ENCODE data around the gene URI1. TPM values are rescaled to one million over a fixed set of nuclear protein-coding genes. Genes with fewer than 3 reads are reported as not detected.

The URI1 gene
- total RNA-seq, 4 donors from 2014 or later = 28.1 to 146 (median 48.0) TPM

DNA sequence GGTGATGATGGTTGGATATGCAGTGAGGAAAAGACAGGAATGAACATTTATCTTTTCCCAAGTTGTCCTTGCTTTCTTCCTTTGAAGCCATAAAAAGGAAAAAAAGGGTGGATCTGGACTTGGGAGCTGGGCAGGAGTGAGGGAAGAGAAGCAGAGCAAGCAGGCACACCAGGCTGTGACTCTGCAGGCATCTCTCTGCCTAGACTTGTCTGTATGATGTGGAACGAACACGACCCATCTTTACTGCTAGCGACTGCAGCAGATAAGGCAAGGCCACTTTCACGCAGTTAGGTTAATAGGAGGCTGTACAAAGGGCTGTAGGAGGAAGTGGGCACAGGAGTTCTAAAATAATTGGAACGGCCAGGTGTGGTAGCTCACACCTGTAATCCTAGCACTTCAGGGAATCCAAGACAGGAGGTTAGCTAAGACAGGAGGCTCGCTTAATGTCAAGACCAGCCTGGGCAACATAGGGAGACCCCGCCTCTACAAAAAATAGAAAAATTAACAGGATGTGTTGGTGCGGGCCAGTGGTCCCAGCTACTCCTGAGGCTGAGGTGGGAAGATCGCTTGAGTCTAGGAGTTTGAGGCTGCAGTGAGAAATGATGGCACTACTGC lies 961 bp upstream of the URI1 start:
- in situ Hi-C loops (cut with MboI; ENCODE audit: low pct_ligation_motif_present in 1 of 4, low pct_unique_long_range_greater_than_20kb in 1 of 4, low sequenced_read_pairs in 3 of 4) (no loop called here), intact Hi-C loops (cut with DNase I; ENCODE audit: low total_unique reads) (no loop called here)
- peak overlapping the region in 1 of 4 donors; percentile 74 for H3K4me3 ChIP-seq

GRCh38 chr19:29942404-29943261 lies 594 bp downstream of the URI1 start:
- Histone ChIP-seq H3K4me1 (peaks cover 0 to 51% (median 24%) of the 10 kb centered on the region in 4 donors), H3K36me3 (no peaks in the 10 kb centered on the region), H3K9me3 (no peaks in the 10 kb centered on the region), H3K27ac (peak overlapping the region; percentile 61 to 90 (median 85)), H3K27me3 (no peaks in the 10 kb centered on the region), H3K4me3 (peak overlapping the region; percentile 59 to 93 (median 76))
- intact Hi-C loops (cut with DNase I; ENCODE audit: low total_unique reads) = no loop called here
- TF ChIP-seq, protein P1, sequence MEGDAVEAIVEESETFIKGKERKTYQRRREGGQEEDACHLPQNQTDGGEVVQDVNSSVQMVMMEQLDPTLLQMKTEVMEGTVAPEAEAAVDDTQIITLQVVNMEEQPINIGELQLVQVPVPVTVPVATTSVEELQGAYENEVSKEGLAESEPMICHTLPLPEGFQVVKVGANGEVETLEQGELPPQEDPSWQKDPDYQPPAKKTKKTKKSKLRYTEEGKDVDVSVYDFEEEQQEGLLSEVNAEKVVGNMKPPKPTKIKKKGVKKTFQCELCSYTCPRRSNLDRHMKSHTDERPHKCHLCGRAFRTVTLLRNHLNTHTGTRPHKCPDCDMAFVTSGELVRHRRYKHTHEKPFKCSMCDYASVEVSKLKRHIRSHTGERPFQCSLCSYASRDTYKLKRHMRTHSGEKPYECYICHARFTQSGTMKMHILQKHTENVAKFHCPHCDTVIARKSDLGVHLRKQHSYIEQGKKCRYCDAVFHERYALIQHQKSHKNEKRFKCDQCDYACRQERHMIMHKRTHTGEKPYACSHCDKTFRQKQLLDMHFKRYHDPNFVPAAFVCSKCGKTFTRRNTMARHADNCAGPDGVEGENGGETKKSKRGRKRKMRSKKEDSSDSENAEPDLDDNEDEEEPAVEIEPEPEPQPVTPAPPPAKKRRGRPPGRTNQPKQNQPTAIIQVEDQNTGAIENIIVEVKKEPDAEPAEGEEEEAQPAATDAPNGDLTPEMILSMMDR (IDR thresholded peaks at IDR 0.05) = peak; percentile 7 to 39 (median 15)
- no peak for TF ChIP-seq EP300 (IDR thresholded peaks at IDR 0.05; ENCODE audit: low read depth)
- 2 to 8% methylated on average over 14 to 43 of the region's 79 CpGs for WGBS, 2 donors (ENCODE audit: low coverage in 1 of 2)
- peak; percentile 77 for DNase-seq
- in situ Hi-C loops (cut with MboI; ENCODE audit: low pct_ligation_motif_present in 1 of 4, low pct_unique_long_range_greater_than_20kb in 1 of 4, low sequenced_read_pairs in 3 of 4) = no loop called here

More for the DNA sequence above, 961 bp upstream of the URI1 start:
- peaks cover 0 to 38% (median 21%) of the 10 kb centered on the region in 4 donors for H3K4me1 ChIP-seq
- no peaks in the 10 kb centered on the region for H3K27me3 ChIP-seq
- DNase-seq = no peak
- H3K9me3 ChIP-seq = peaks cover 0 to 6% of the 10 kb centered on the region in 2 donors
- TF ChIP-seq POLR2AphosphoS5 (IDR thresholded peaks at IDR 0.05) = no peak
- no peak for TF ChIP-seq POLR2A (IDR thresholded peaks at IDR 0.05)
- no peaks in the 10 kb centered on the region for H3K36me3 ChIP-seq
- H3K27ac ChIP-seq = no peak overlapping the region
- 83% methylated on average over 9 of the region's 9 CpGs; no CpG with 5 or more reads in 1 of the 2 donors for WGBS, 2 donors (ENCODE audit: low coverage in 1 of 2)

DNA sequence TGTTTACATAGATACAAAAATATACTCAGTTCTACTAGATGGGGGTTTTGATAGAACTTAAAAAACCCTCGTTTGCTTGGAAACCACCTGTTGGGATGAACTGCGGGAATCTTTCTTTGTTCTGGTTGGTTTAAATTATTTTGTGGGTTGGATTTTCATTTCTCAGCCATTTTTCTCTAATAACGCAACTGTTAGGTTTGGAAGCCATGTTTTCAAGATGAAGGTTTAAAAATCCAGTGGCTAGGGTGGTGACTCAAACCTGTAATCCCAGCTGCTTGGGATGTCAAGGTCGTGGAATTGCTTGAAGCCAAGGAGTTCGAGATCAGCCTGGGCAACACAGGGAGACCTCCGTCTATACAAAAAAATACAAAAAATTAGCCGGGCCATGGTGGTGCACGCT lies 1.6 kb downstream of the URI1 start:
- Histone ChIP-seq H3K36me3 (no peaks in the 10 kb centered on the region), H3K9me3 (no peaks in the 10 kb centered on the region), H3K4me1 (peaks cover 0 to 51% (median 24%) of the 10 kb centered on the region in 4 donors), H3K27me3 (no peaks in the 10 kb centered on the region), H3K27ac (peak overlapping the region in 2 of 4 donors; percentile 86 to 90), H3K4me3 (peak overlapping the region in 2 of 4 donors; percentile 77 to 93)
- in situ Hi-C loops (cut with MboI; ENCODE audit: low pct_ligation_motif_present in 1 of 4, low pct_unique_long_range_greater_than_20kb in 1 of 4, low sequenced_read_pairs in 3 of 4) = no loop called here
- no peak for DNase-seq
- intact Hi-C loops (cut with DNase I; ENCODE audit: low total_unique reads) = no loop called here
- TF ChIP-seq POLR2A (IDR thresholded peaks at IDR 0.05) (no peak), POLR2AphosphoS5 (IDR thresholded peaks at IDR 0.05) (no peak)
- TF ChIP-seq, protein P1 (IDR thresholded peaks at IDR 0.05) = no peak
- 73 to 79% methylated on average over 7 to 8 of the region's 8 CpGs for WGBS, 2 donors (ENCODE audit: low coverage in 1 of 2)

DNA sequence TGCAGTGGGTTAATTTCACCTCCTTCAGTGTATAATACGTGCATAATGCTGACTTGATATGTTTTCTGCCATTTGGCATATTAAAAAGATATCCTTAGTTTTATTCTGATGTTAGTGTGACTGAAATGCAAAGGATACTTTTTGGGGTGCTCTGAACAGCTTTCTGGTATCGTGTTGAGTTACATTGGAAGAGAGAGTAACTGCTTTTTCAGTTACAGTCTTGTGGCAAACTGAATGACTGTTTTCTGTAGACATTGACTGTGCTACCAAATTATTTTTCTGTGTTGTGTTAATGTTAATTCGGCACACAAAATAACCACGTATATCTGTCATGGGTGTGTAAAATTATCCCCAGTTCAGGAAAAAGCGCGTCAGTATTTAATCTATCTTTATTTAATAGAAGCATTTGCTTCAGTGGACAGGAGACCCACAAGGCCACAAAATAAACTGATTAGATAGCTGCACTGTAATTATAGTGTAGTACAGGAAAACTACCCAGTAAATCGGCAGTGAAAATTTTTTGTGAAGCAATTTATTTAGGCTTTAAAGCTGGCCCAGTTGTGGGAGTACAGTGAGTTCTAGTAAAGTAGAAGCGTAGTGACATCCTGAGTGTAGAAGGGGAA lies 2.5 kb downstream of the URI1 start:
- in situ Hi-C loops (cut with MboI; ENCODE audit: low pct_ligation_motif_present in 1 of 4, low pct_unique_long_range_greater_than_20kb in 1 of 4, low sequenced_read_pairs in 3 of 4) (no loop called here), intact Hi-C loops (cut with DNase I; ENCODE audit: low total_unique reads) (loop anchor here (5.0 kb wide), 1 partner anchor 338 kb away; no protein-coding TSS in a partner anchor)
- 59 to 64% methylated on average over 8 of the region's 8 CpGs for WGBS, 2 donors (ENCODE audit: low coverage in 1 of 2)
- Histone ChIP-seq H3K4me1 (peaks cover 0 to 51% (median 24%) of the 10 kb centered on the region in 4 donors), H3K27ac (peak overlapping the region in 2 of 4 donors; percentile 6 to 44), H3K27me3 (no peaks in the 10 kb centered on the region), H3K36me3 (no peaks in the 10 kb centered on the region), H3K4me3 (no peak overlapping the region), H3K9me3 (no peaks in the 10 kb centered on the region)
- DNase-seq = no peak
- TF ChIP-seq EP300 (IDR thresholded peaks at IDR 0.05; ENCODE audit: low read depth) (no peak), POLR2A (IDR thresholded peaks at IDR 0.05) (no peak), POLR2AphosphoS5 (IDR thresholded peaks at IDR 0.05) (no peak)
- TF ChIP-seq, protein P1 (IDR thresholded peaks at IDR 0.05) = no peak
